Measurements from ENCODE around the gene ADI1.

GRCh38 chr2:3527886-3528785 is 8.8 kb upstream of the ADI1 start:
- TF ChIP-seq CTCF (IDR thresholded peaks at IDR 0.05), result no peak
- TF ChIP-seq ZFX (IDR thresholded peaks at IDR 0.05; ENCODE audit: borderline replicate concordance), result no peak

Measured in 22Rv1 (cell line).